ENCODE data around the gene NLGN4Y.

- TF ChIP-seq POLR2A (IDR thresholded peaks at IDR 0.05) (no peak), CTCF (IDR thresholded peaks at IDR 0.05) (no peak), POLR2AphosphoS5 (IDR thresholded peaks at IDR 0.05) (no peak), EP300 (IDR thresholded peaks at IDR 0.05) (no peak)
These were observed 120.0 kb downstream of the NLGN4Y start for GRCh38 chrY:14644157-14644952.

Data from upper lobe of left lung (tissue), 4 donors.